D721Med (cell line): ENCODE measurements around the gene DYRK3.
"Not testable (repeated sequence)": the region's sequence is repeated elsewhere in the genome, so short reads cannot be mapped to it uniquely, and the experiment has no call there.

Experiments used
- DNase-seq: peaks from one replicate; pipeline ENCODE4 v3.0.0; 2011; ENCODE audit warnings: low spot score; ENCODE audit not compliant: insufficient read length
- FAIRE-seq: peaks from 2 replicates; lab custom pipeline; 2011; peaks lifted over from hg19 to GRCh38; lab: Jason Lieb, UNC
- CTCF ChIP-seq: IDR thresholded peaks from 2 replicates; pipeline ENCODE4 v1.5.1; 2012; ENCODE audit warnings: mild to moderate bottlenecking, control low read depth; ENCODE audit not compliant: insufficient read depth; ENCODE audit errors: missing control alignments

The DYRK3 gene

GRCh38 chr1:206633708-206634121 is 1.6 kb upstream of the DYRK3 start:
- no peak for FAIRE-seq
- TF ChIP-seq CTCF: no peak
- no peak for DNase-seq

GRCh38 chr1:206634365-206635079 is 814 bp upstream of the DYRK3 start:
- DNase-seq: no peak
- peak; percentile 35 for FAIRE-seq
- TF ChIP-seq CTCF: peak; percentile 96

GRCh38 chr1:206635978-206636345 is 626 bp downstream of the DYRK3 start:
- DNase-seq: no peak
- no peak for TF ChIP-seq CTCF
- FAIRE-seq: no peak

GRCh38 chr1:206636671-206637070 is 1.3 kb downstream of the DYRK3 start:
- no peak for FAIRE-seq

GRCh38 chr1:206637605-206638004 is 2.3 kb downstream of the DYRK3 start:
- FAIRE-seq: no peak
- no peak for TF ChIP-seq CTCF
- DNase-seq: no peak

More at GRCh38 chr1:206636671-206637070, 1.3 kb downstream of the DYRK3 start:
- DNase-seq: no peak
- no peak for TF ChIP-seq CTCF

- FAIRE-seq: not testable (repeated sequence)
Observed at GRCh38 chr1:206642074-206642473, 6.7 kb downstream of the DYRK3 start.

GRCh38 chr1:206643118-206643698 is 7.9 kb downstream of the DYRK3 start:
- no peak for TF ChIP-seq CTCF
- DNase-seq: no peak
- no peak for FAIRE-seq

More at GRCh38 chr1:206642074-206642473, 6.7 kb downstream of the DYRK3 start:
- DNase-seq: not testable (repeated sequence)
